ENCODE measurements around the gene NAALADL2.

- TF ChIP-seq CTCF (conservative IDR thresholded peaks at IDR 0.05): no peak
- no peak for TF ChIP-seq EZH2 (IDR thresholded peaks at IDR 0.05; ENCODE audit: low read depth)
Measured at GRCh38 chr3:175486255-175486654, 627.1 kb downstream of the NAALADL2 start.
